Stomach smooth muscle (tissue), 2 donors: ENCODE measurements around the gene ZNF865.
A peak's percentile ranks its signal among the peaks of the same experiment; 100 is the strongest.
"Not testable (repeated sequence)": the region's sequence is repeated elsewhere in the genome, so short reads cannot be mapped to it uniquely, and the experiment has no call there.

Source experiments
- H3K27ac ChIP-seq: one replicate; pipeline ENCODE4 v1.7.0; 2013; ENCODE audit warnings: mild to moderate bottlenecking, low read length, inconsistent platforms
- H3K27me3 ChIP-seq, 2 donors: one replicate each; pipeline ENCODE4 v1.7.0; 2013; ENCODE audit warnings: low read length in 2 of 2; ENCODE audit not compliant: insufficient read depth in 2 of 2, control insufficient read depth in 1 of 2
- H3K36me3 ChIP-seq, 2 donors: one replicate each; pipeline ENCODE4 v1.7.0; 2013; ENCODE audit warnings: low read length in 2 of 2; ENCODE audit not compliant: control insufficient read depth in 2 of 2, insufficient read depth in 2 of 2
- H3K4me1 ChIP-seq: one replicate; pipeline ENCODE4 v1.7.0; 2013; ENCODE audit warnings: low read length; ENCODE audit not compliant: control insufficient read depth, insufficient read depth
- H3K4me3 ChIP-seq, 2 donors: one replicate each; pipeline ENCODE4 v1.7.0; 2013; ENCODE audit warnings: low read length in 2 of 2
- H3K9ac ChIP-seq, 2 donors: one replicate each; pipeline ENCODE4 v1.7.0; 2013; ENCODE audit warnings: low read length in 2 of 2, mild to moderate bottlenecking in 1 of 2
- H3K9me3 ChIP-seq, 2 donors: one replicate each; pipeline ENCODE4 v1.7.0; 2013; ENCODE audit warnings: low read length in 2 of 2; ENCODE audit not compliant: control insufficient read depth in 2 of 2
- donor health status: healthy.
- donor health status: Pancreatic carcinoma.

Gene ZNF865

GRCh38 chr19:55605637-55606470 lies at the start of gene ZNF865:
Gene ZNF865 (plus strand): TSS chr19:55605647. CDS start chr19:55613619, 7,972 bp downstream.
- peaks cover 5 to 9% of the 10 kb centered on the region in 2 donors for H3K36me3 ChIP-seq
- peaks cover 40% of the 10 kb centered on the region for H3K4me1 ChIP-seq

GRCh38 chr19:55559684-55560083 lies 45.8 kb upstream of the ZNF865 start:
- no peaks in the 10 kb centered on the region for H3K4me1 ChIP-seq
- no peaks in the 10 kb centered on the region for H3K36me3 ChIP-seq
- H3K27me3 ChIP-seq: peaks cover 4 to 9% of the 10 kb centered on the region in 2 donors
- no peak overlapping the region for H3K27ac ChIP-seq
- H3K9ac ChIP-seq: no peak overlapping the region
- peaks cover 5% of the 10 kb centered on the region in 2 donors for H3K9me3 ChIP-seq
- no peak overlapping the region for H3K4me3 ChIP-seq

More at GRCh38 chr19:55605637-55606470, at the start of gene ZNF865:
- H3K4me3 ChIP-seq: peak within 1 kb of the TSS; percentile 88 to 93
- H3K9ac ChIP-seq: peak within 1 kb of the TSS; percentile 88 to 90
- H3K27me3 ChIP-seq: no peaks in the 10 kb centered on the region
- peak within 1 kb of the TSS; percentile 87 for H3K27ac ChIP-seq
- H3K9me3 ChIP-seq: no peaks in the 10 kb centered on the region

GRCh38 chr19:55563261-55563690 lies 42.2 kb upstream of the ZNF865 start:
- peaks cover 4 to 9% of the 10 kb centered on the region in 2 donors for H3K27me3 ChIP-seq
- no peak overlapping the region for H3K9ac ChIP-seq
- H3K36me3 ChIP-seq: no peaks in the 10 kb centered on the region
- no peak overlapping the region for H3K27ac ChIP-seq
- H3K9me3 ChIP-seq: peaks cover 5% of the 10 kb centered on the region in 2 donors
- H3K4me1 ChIP-seq: no peaks in the 10 kb centered on the region
- H3K4me3 ChIP-seq: no peak overlapping the region

- Histone ChIP-seq H3K9me3 (no peaks in the 10 kb centered on the region), H3K4me1 (no peaks in the 10 kb centered on the region), H3K9ac (no peak overlapping the region), H3K27ac (no peak overlapping the region), H3K27me3 (peaks cover 4 to 7% of the 10 kb centered on the region in 2 donors), H3K36me3 (no peaks in the 10 kb centered on the region), H3K4me3 (no peak overlapping the region)
Measured at GRCh38 chr19:55566823-55567222, 38.6 kb upstream of the ZNF865 start.

- Histone ChIP-seq H3K9ac (no peak overlapping the region), H3K9me3 (no peaks in the 10 kb centered on the region), H3K36me3 (no peaks in the 10 kb centered on the region), H3K4me3 (no peak overlapping the region), H3K27ac (no peak overlapping the region), H3K4me1 (no peaks in the 10 kb centered on the region), H3K27me3 (peaks cover 4 to 7% of the 10 kb centered on the region in 2 donors)
Measured at GRCh38 chr19:55567708-55568328, 37.6 kb upstream of the ZNF865 start.

- not testable (repeated sequence) for H3K27me3 ChIP-seq, H3K4me1 ChIP-seq, H3K27ac ChIP-seq, H3K36me3 ChIP-seq, H3K9ac ChIP-seq, H3K4me3 ChIP-seq, H3K9me3 ChIP-seq
Measured at GRCh38 chr19:55569477-55569876, 36.0 kb upstream of the ZNF865 start.

- not testable (repeated sequence) for H3K9ac ChIP-seq, H3K4me3 ChIP-seq, H3K36me3 ChIP-seq, H3K4me1 ChIP-seq, H3K9me3 ChIP-seq, H3K27me3 ChIP-seq, H3K27ac ChIP-seq
Measured at GRCh38 chr19:55573929-55574328, 31.5 kb upstream of the ZNF865 start.

GRCh38 chr19:55576746-55577145 lies 28.7 kb upstream of the ZNF865 start:
- Histone ChIP-seq H3K27me3 (no peaks in the 10 kb centered on the region), H3K4me1 (peaks cover 16% of the 10 kb centered on the region), H3K9me3 (no peaks in the 10 kb centered on the region), H3K9ac (no peak overlapping the region), H3K36me3 (peaks cover 4% of the 10 kb centered on the region in 2 donors), H3K4me3 (no peak overlapping the region), H3K27ac (no peak overlapping the region)

GRCh38 chr19:55578031-55578760 lies 27.3 kb upstream of the ZNF865 start:
- Histone ChIP-seq H3K9me3 (no peaks in the 10 kb centered on the region), H3K27me3 (no peaks in the 10 kb centered on the region), H3K9ac (no peak overlapping the region), H3K27ac (no peak overlapping the region), H3K36me3 (peaks cover 4% of the 10 kb centered on the region in 2 donors), H3K4me3 (no peak overlapping the region), H3K4me1 (peaks cover 20% of the 10 kb centered on the region)

GRCh38 chr19:55578761-55579747 lies 26.4 kb upstream of the ZNF865 start:
- no peaks in the 10 kb centered on the region for H3K9me3 ChIP-seq
- H3K27me3 ChIP-seq: no peaks in the 10 kb centered on the region
- H3K4me1 ChIP-seq: peaks cover 20% of the 10 kb centered on the region
- peaks cover 4% of the 10 kb centered on the region in 2 donors for H3K36me3 ChIP-seq
- H3K9ac ChIP-seq: peak overlapping the region in 1 of 2 donors; percentile 65
- no peak overlapping the region for H3K27ac ChIP-seq
- peak overlapping the region; percentile 72 to 82 for H3K4me3 ChIP-seq
